ENCODE measurements around the gene ACOT12.

DNA sequence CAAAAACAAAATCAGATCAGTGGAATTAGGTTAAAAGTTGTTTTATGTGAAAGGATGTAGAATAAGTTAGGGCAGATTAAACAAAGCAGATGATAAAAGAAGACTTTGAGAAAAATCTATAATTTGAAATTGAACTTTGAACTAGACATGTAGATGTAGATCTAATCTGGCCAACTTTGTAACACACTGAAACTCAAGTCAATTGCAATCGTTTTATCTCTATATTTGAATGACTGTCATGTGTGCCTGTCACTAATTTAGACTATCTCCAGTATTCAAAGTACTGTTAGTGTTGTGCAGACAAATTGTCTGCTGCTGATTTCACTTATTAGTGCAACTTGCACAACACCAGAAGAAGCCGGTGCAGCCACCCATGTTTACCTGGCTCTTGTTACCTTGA, 39.8 kb downstream of the ACOT12 start:
- TF ChIP-seq, protein P1, sequence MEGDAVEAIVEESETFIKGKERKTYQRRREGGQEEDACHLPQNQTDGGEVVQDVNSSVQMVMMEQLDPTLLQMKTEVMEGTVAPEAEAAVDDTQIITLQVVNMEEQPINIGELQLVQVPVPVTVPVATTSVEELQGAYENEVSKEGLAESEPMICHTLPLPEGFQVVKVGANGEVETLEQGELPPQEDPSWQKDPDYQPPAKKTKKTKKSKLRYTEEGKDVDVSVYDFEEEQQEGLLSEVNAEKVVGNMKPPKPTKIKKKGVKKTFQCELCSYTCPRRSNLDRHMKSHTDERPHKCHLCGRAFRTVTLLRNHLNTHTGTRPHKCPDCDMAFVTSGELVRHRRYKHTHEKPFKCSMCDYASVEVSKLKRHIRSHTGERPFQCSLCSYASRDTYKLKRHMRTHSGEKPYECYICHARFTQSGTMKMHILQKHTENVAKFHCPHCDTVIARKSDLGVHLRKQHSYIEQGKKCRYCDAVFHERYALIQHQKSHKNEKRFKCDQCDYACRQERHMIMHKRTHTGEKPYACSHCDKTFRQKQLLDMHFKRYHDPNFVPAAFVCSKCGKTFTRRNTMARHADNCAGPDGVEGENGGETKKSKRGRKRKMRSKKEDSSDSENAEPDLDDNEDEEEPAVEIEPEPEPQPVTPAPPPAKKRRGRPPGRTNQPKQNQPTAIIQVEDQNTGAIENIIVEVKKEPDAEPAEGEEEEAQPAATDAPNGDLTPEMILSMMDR (optimal IDR thresholded peaks at IDR 0.05 in 1 of 3, IDR thresholded peaks at IDR 0.05 in 1 of 3, conservative IDR thresholded peaks at IDR 0.05 in 1 of 3; ENCODE audit: extremely low read depth in 1 of 3, insufficient read depth in 2 of 3, low read length in 3 of 3): no peak
- TF ChIP-seq EZH2 (IDR thresholded peaks at IDR 0.05; ENCODE audit: low read length): no peak

Measured in keratinocyte (primary cell).